Calu3 (cell line): ENCODE data around the gene RAD51C. TPM values are rescaled to one million over a fixed set of nuclear protein-coding genes. Genes with fewer than 3 reads are reported as not detected.
"Not testable (repeated sequence)": the region's sequence is repeated elsewhere in the genome, so short reads cannot be mapped to it uniquely, and the experiment has no call there.

ENCODE experiments used
- BruUV-seq: library from RNA; stranded (reverse); fragments of 400-500 nt; replicated peaks from 2 replicates; lab custom pipeline; 2021; lab: Mats Ljungman, UMichigan
- CTCF ChIA-PET: fragments of 300-600 bp; sonication (Branson Sonifier 250); formaldehyde crosslinking; loops from one replicate; lab custom pipeline; 2022; ENCODE audit warnings: antibody characterized with exemption; lab: Charles Lee
- DNase-seq: peaks from one replicate; pipeline ENCODE4 v3.0.0; 2022
- H3K27ac Mint-ChIP-seq: one replicate; pipeline ENCODE4 v1.8.0; 2022; ENCODE audit warnings: mixed read lengths; ENCODE audit not compliant: unreplicated experiment
- H3K27me3 Mint-ChIP-seq: one replicate; pipeline ENCODE4 v1.8.0; 2022; ENCODE audit warnings: mixed read lengths; ENCODE audit not compliant: unreplicated experiment
- H3K36me3 Mint-ChIP-seq: one replicate; pipeline ENCODE4 v1.8.0; 2022; ENCODE audit warnings: mild to moderate bottlenecking, moderate library complexity, mixed read lengths; ENCODE audit not compliant: insufficient read depth, unreplicated experiment
- H3K4me1 Mint-ChIP-seq: one replicate; pipeline ENCODE4 v1.8.0; 2022; ENCODE audit warnings: mild to moderate bottlenecking, low read depth, mixed read lengths; ENCODE audit not compliant: unreplicated experiment
- H3K4me3 Mint-ChIP-seq: one replicate; pipeline ENCODE4 v1.8.0; 2022; ENCODE audit warnings: mild to moderate bottlenecking, low read depth, moderate library complexity, mixed read lengths; ENCODE audit not compliant: unreplicated experiment
- H3K9me3 Mint-ChIP-seq: one replicate; pipeline ENCODE4 v1.8.0; 2022; ENCODE audit warnings: low read depth, mixed read lengths; ENCODE audit not compliant: unreplicated experiment
- CTCF ChIP-seq: fragments of 200-600 bp; IDR thresholded peaks from one replicate; pipeline ENCODE4 v1.8.0; 2022; ENCODE audit warnings: antibody characterized with exemption; ENCODE audit not compliant: unreplicated experiment
- intact Hi-C: fragments of 100-400 bp; cut with micrococcal nuclease; formaldehyde crosslinking; loops from one replicate; pipeline ENCODE4 v1.10.0; 2022; ENCODE audit not compliant: unreplicated experiment
- total RNA-seq: library from RNA; stranded (reverse); gene quantifications from 2 replicates; pipeline ENCODE4 v1.2.3, GENCODE V29; 2022

Gene RAD51C
- total RNA-seq, 1 experiment from 2014 or later: 28.4 TPM

- no TSS peak for BruUV-seq
- Mint-ChIP-seq H3K27ac (no peak overlapping the region), H3K36me3 (peaks cover 4% of the 10 kb centered on the region), H3K27me3 (no peaks in the 10 kb centered on the region), H3K4me3 (no peak overlapping the region), H3K9me3 (no peaks in the 10 kb centered on the region), H3K4me1 (peaks cover 15% of the 10 kb centered on the region)
- no peak for DNase-seq
- CTCF ChIA-PET: no interaction called here
- TF ChIP-seq CTCF: no peak
- intact Hi-C loops: no loop called here
Measured at GRCh38 chr17:58668598-58668935, 23.8 kb upstream of the RAD51C start.

DNA sequence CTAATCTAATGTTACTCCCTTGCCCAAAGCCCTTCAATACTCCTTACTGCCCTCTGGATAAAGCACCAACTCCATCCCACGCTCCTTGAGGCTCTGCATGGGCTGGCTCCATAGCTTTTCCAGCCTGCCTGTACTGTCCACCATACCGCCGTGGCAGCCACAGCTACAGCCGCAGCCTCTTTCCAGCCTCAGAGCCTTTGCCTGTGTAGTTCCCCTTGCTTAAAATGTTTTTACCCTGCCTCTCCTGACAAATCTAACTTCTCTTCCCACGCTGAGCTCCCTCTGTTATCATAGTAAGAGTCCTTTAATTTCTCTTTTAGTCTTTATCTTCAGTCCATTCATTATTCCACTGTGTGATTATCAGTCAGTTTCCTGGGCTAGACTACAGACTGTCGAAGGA lies 22.5 kb upstream of the RAD51C start:
- no peaks in the 10 kb centered on the region for H3K9me3 Mint-ChIP-seq
- CTCF ChIA-PET: interaction anchor here (1.6 kb wide), 1 partner anchor 23 kb away, joined by 13 read pairs; the partner anchor contains the start of gene RAD51C
- no peaks in the 10 kb centered on the region for H3K27me3 Mint-ChIP-seq
- H3K4me1 Mint-ChIP-seq: peaks cover 15% of the 10 kb centered on the region
- no peak overlapping the region for H3K27ac Mint-ChIP-seq
- no peak overlapping the region for H3K4me3 Mint-ChIP-seq
- no TSS peak for BruUV-seq
- TF ChIP-seq CTCF: no peak
- peaks cover 4% of the 10 kb centered on the region for H3K36me3 Mint-ChIP-seq
- DNase-seq: no peak
- intact Hi-C loops: no loop called here

- CTCF ChIA-PET: no interaction called here
- Mint-ChIP-seq H3K36me3 (peaks cover 4% of the 10 kb centered on the region), H3K4me1 (peaks cover 15% of the 10 kb centered on the region), H3K9me3 (no peaks in the 10 kb centered on the region), H3K4me3 (no peak overlapping the region), H3K27ac (no peak overlapping the region), H3K27me3 (no peaks in the 10 kb centered on the region)
- TF ChIP-seq CTCF: no peak
- intact Hi-C loops: no loop called here
- BruUV-seq: no TSS peak
- DNase-seq: no peak
Measured at GRCh38 chr17:58671969-58672368, 20.4 kb upstream of the RAD51C start.

DNA sequence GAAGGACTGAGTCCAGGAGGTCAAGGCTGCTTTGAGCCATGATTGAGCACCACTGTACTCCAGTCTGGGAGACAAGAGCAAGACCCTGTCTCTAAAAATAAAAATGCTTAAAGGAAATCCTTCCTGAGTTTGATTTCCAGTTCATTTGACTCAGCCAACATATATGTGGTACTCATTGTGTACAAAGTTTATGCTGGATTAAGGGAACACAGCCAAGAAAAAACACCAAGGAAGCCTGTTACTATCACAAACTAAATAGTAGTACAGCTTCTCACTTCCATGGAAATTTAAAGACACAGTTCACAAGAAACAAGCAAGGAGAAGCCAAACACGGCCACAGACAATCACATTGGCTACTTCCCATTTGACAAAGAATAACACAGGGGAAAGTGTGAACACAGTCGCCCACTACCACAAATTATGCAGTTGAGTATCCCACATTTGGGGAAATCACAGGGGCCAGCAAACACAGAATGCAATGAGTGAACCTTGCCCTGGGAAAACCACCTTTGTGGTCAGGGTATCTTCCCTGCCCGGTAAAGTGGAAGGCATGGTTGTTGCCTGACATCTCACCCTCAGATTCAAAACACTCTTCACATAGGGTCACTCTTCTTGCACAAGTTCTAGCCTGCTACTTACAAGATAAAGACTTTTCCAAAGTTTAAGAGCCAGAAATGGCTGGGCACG lies 15.1 kb upstream of the RAD51C start:
- intact Hi-C loops: no loop called here
- CTCF ChIA-PET: interaction anchor here (0.7 kb wide), 1 partner anchor 33 kb away, joined by 3 read pairs; no protein-coding TSS in a partner anchor
- H3K27me3 Mint-ChIP-seq: no peaks in the 10 kb centered on the region
- no peaks in the 10 kb centered on the region for H3K36me3 Mint-ChIP-seq
- BruUV-seq: no TSS peak
- H3K9me3 Mint-ChIP-seq: no peaks in the 10 kb centered on the region
- no peaks in the 10 kb centered on the region for H3K4me1 Mint-ChIP-seq
- no peak for TF ChIP-seq CTCF
- H3K4me3 Mint-ChIP-seq: no peak overlapping the region
- no peak overlapping the region for H3K27ac Mint-ChIP-seq
- DNase-seq: no peak

DNA sequence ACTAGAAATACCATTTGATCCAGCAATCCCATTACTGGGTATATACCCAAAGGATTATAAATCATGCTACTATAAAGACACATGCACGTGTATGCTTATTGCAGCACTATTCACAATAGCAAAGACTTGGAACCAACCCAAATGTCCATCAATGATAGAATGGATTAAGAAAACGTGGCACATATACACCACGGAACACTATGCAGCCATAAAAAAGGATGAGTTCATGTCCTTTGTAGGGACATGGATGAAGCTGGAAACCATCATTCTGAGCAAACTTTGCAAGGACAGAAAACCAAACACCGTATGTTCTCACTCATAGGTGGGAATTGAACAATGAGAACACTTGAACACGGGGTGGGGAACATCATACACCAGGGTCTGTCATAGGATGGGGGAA lies 14.1 kb upstream of the RAD51C start:
- H3K27me3 Mint-ChIP-seq, H3K4me3 Mint-ChIP-seq, BruUV-seq, H3K36me3 Mint-ChIP-seq, DNase-seq, H3K9me3 Mint-ChIP-seq, H3K27ac Mint-ChIP-seq, intact Hi-C loops, CTCF ChIA-PET, H3K4me1 Mint-ChIP-seq: not testable (repeated sequence)
